ENCODE measurements around the gene CNDP1. TPM values are rescaled to one million over a fixed set of nuclear protein-coding genes. Genes with fewer than 3 reads are reported as not detected.

CNDP1 gene
- total RNA-seq, 4 donors from 2014 or later: not detected

- H3K4me1 ChIP-seq: peaks cover 4 to 17% (median 4%) of the 10 kb centered on the region in 3 donors
- no peak overlapping the region for H3K27ac ChIP-seq
- intact Hi-C loops (cut with DNase I): no loop called here
- no peak for TF ChIP-seq CTCF (IDR thresholded peaks at IDR 0.05)
- TF ChIP-seq POLR2A (IDR thresholded peaks at IDR 0.05): no peak
- peaks cover 42 to 100% (median 68%) of the 10 kb centered on the region in 3 donors for H3K36me3 ChIP-seq
- WGBS, 2 donors: 45 to 66% methylated on average over 6 to 10 of the region's 11 CpGs
- no peak overlapping the region for H3K4me3 ChIP-seq
- no peaks in the 10 kb centered on the region for H3K27me3 ChIP-seq
- no peaks in the 10 kb centered on the region for H3K9me3 ChIP-seq
- DNase-seq: no peak
These were observed 27.7 kb upstream of the CNDP1 start for GRCh38 chr18:74506448-74507084.

DNA sequence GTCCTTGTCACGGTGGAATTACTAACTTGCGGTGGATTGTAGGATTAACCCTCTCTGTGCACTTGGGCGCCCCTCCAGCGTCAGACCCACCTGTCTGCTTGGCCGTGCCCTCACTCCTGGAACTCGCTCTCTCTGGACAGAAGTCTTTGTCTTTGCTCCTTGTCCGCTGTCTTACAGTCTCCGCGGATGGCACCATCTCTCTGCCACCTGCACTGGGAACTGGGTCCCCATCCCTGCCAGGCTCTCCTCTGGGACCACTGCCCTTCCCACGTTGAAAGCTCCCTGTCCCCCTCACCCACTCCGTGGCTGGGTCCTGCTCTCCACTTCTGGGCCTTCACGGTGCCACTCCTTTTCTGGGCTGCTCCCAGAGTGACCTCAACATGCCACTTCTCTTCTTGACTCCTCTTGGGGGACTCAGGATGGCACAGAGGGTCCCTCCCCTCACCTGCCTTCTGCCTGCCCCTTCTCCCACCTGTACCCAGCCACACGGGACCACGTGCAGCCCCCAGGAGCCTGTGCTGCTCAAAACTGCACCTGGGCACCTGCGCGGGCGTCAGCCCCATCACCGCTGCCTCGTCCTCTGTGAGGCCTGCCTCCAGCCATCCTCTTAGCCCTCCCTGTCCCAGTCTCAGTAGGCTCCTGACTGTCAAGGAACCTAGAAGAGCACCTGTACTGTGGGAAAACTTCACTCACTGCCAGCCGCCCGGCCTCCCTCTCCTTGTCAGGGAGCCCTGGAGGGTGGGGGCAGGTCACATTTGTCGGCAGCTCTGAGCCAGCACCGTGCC lies 27.0 kb upstream of the CNDP1 start:
- no peak for DNase-seq
- peaks cover 49 to 100% (median 69%) of the 10 kb centered on the region in 3 donors for H3K36me3 ChIP-seq

DNA sequence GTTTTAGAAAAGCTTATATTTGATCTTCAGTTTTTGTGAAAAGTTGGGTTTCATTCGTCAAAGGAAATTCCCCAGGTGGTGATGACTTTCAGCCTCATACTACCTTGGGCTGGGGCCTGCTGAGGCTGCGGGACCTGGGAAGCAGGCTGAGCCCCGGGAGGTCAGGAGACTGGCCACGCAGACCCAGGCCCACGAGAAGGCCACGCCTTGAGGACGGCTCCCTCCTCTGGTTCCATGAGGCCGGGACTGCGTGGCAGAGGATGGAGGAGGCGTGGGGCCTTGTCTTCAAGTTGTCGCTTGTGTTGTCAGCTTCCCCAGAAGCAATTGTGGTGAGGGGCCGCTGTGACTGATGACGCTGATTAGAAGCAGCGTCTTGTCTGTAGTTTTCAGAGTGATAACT lies 26.4 kb upstream of the CNDP1 start:
- Histone ChIP-seq H3K36me3 (peaks cover 54 to 100% (median 67%) of the 10 kb centered on the region in 3 donors), H3K4me1 (peaks cover 0 to 9% (median 0%) of the 10 kb centered on the region in 3 donors), H3K27ac (no peak overlapping the region), H3K9me3 (no peaks in the 10 kb centered on the region), H3K4me3 (no peak overlapping the region), H3K27me3 (no peaks in the 10 kb centered on the region)
- intact Hi-C loops (cut with DNase I): no loop called here
- DNase-seq: no peak
- WGBS, 2 donors: 81 to 87% methylated on average over 6 to 13 of the region's 14 CpGs
- no peak for TF ChIP-seq CTCF (IDR thresholded peaks at IDR 0.05)
- no peak for TF ChIP-seq POLR2A (IDR thresholded peaks at IDR 0.05)

More for the DNA sequence above, 27.0 kb upstream of the CNDP1 start:
- Histone ChIP-seq H3K27me3 (no peaks in the 10 kb centered on the region), H3K4me1 (peaks cover 0 to 10% (median 0%) of the 10 kb centered on the region in 3 donors), H3K9me3 (no peaks in the 10 kb centered on the region), H3K4me3 (no peak overlapping the region), H3K27ac (no peak overlapping the region)
- 78 to 81% methylated on average over 16 to 23 of the region's 23 CpGs for WGBS, 2 donors
- intact Hi-C loops (cut with DNase I): no loop called here
- TF ChIP-seq POLR2A (IDR thresholded peaks at IDR 0.05) (no peak), CTCF (IDR thresholded peaks at IDR 0.05) (no peak)

- TF ChIP-seq POLR2A (IDR thresholded peaks at IDR 0.05): no peak
- no peak for TF ChIP-seq CTCF (IDR thresholded peaks at IDR 0.05)
- peaks cover 0 to 9% (median 0%) of the 10 kb centered on the region in 3 donors for H3K4me1 ChIP-seq
- no peak for DNase-seq
- WGBS, 2 donors: 80 to 85% methylated on average over 9 of the region's 9 CpGs
- H3K9me3 ChIP-seq: no peaks in the 10 kb centered on the region
- no peak overlapping the region for H3K4me3 ChIP-seq
- peaks cover 52 to 100% (median 68%) of the 10 kb centered on the region in 3 donors for H3K36me3 ChIP-seq
- H3K27me3 ChIP-seq: no peaks in the 10 kb centered on the region
- no peak overlapping the region for H3K27ac ChIP-seq
- intact Hi-C loops (cut with DNase I): no loop called here
These were observed 25.9 kb upstream of the CNDP1 start for GRCh38 chr18:74508366-74508765.

DNA sequence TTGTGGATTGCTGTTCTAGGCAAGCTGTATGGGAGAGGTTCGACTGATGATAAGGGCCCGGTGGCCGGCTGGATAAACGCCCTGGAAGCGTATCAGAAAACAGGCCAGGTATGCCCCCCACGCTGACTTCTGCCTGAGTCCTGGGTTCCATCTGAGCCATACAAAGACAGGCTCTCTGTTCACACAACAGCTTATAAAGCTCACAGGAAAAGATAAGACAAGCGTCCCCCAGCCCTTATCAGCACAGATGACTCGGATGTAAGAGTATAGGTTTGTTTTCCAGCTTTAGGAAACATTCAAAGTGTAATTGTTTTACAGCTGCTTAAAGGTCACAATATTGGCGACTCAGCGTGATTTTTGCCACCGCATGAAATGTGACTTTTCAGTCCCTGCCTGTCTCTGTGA lies 25.5 kb upstream of the CNDP1 start:
- peaks cover 0 to 9% (median 0%) of the 10 kb centered on the region in 3 donors for H3K4me1 ChIP-seq
- WGBS, 2 donors: 90 to 94% methylated on average over 10 of the region's 11 CpGs
- H3K4me3 ChIP-seq: no peak overlapping the region
- no peak overlapping the region for H3K27ac ChIP-seq
- H3K36me3 ChIP-seq: peaks cover 47 to 100% (median 70%) of the 10 kb centered on the region in 3 donors
- no peaks in the 10 kb centered on the region for H3K27me3 ChIP-seq
- no peaks in the 10 kb centered on the region for H3K9me3 ChIP-seq
- TF ChIP-seq POLR2A (IDR thresholded peaks at IDR 0.05) (no peak), CTCF (IDR thresholded peaks at IDR 0.05) (no peak)
- intact Hi-C loops (cut with DNase I): no loop called here
- DNase-seq: no peak
